GM12878 (cell line): ENCODE data around the gene SIM2. TPM values are rescaled to one million over a fixed set of nuclear protein-coding genes. Genes with fewer than 3 reads are reported as not detected.

Experiments
- ATAC-seq: fragments of 200-7000 bp; cut with Tn5 transposase; 3 replicates; pipeline ENCODE4 v1.9.1; 2020; ENCODE audit warnings: mild to moderate bottlenecking, moderate library complexity
- BruUV-seq: library from RNA; stranded (reverse); fragments of 400-500 nt; replicated peaks from 2 replicates; lab custom pipeline; 2021; lab: Mats Ljungman, UMichigan
- CTCF ChIA-PET: fragments of 300-600 bp; sonication (Branson Sonifier 250); formaldehyde crosslinking; extraction: SDS; loops from one replicate; lab custom pipeline; 2021; ENCODE audit warnings: inconsistent platforms; lab: Yijun Ruan, JAX
- POLR2A ChIA-PET: fragments of 350-600 bp; formaldehyde crosslinking; extraction: SDS; loops from one replicate; lab custom pipeline; 2021; ENCODE audit warnings: inconsistent platforms; lab: Charles Lee
- RAD21 ChIA-PET: fragments of 300-600 bp; sonication (Branson Sonifier 250); formaldehyde crosslinking; loops from one replicate; lab custom pipeline; 2023; ENCODE audit warnings: antibody characterized with exemption; ENCODE audit not compliant: unreplicated experiment; lab: Charles Lee
- SMC1A ChIA-PET: fragments of 300-600 bp; sonication (Branson Sonifier 250); formaldehyde crosslinking; loops from one replicate; lab custom pipeline; 2023; ENCODE audit not compliant: unreplicated experiment, uncharacterized antibody; lab: Charles Lee
- DNase-seq: peaks from one replicate; pipeline ENCODE4 v3.0.0-alpha.2; 2011; ENCODE audit warnings: low read depth, low spot score
- FAIRE-seq: peaks from 3 replicates; lab custom pipeline; 2011; peaks lifted over from hg19 to GRCh38; lab: Jason Lieb, UNC
- H2AFZ ChIP-seq: 2 replicates; pipeline ENCODE4 v1.6.0; 2011; ENCODE audit warnings: low read depth, low read length, control low read depth; ENCODE audit not compliant: control insufficient read depth
- H3K27ac ChIP-seq: 2 replicates; pipeline ENCODE4 v1.5.1; 2011; ENCODE audit warnings: control low read depth; ENCODE audit not compliant: control insufficient read depth, insufficient read depth
- H3K27me3 ChIP-seq, 2 experiments: replicated peaks in 1 of 2; 2 replicates each; pipeline versions ENCODE4 v1.6.0 to v1.6.1; 2011; ENCODE audit warnings: low read length in 1 of 2; ENCODE audit not compliant: control insufficient read depth in 2 of 2, insufficient read depth in 2 of 2
- H3K36me3 ChIP-seq, 2 experiments: 2 replicates each; pipeline ENCODE4 v1.5.1; 2011; ENCODE audit warnings: low read length in 1 of 2; ENCODE audit not compliant: control insufficient read depth in 2 of 2, insufficient read depth in 2 of 2
- H3K4me1 ChIP-seq: 2 replicates; pipeline ENCODE4 v1.6.1; 2011; ENCODE audit warnings: mild to moderate bottlenecking, low read length, moderate library complexity, mixed read lengths; ENCODE audit not compliant: control insufficient read depth, insufficient read depth
- H3K4me2 ChIP-seq: 2 replicates; pipeline ENCODE4 v1.6.0; 2011; ENCODE audit warnings: control low read depth; ENCODE audit not compliant: control insufficient read depth, insufficient read depth
- H3K4me3 ChIP-seq: fragments of 200-600 bp; sonication (generic); 2 replicates; pipeline ENCODE4 v1.5.1; 2016
- H3K79me2 ChIP-seq: 2 replicates; pipeline ENCODE4 v1.6.0; 2011; ENCODE audit warnings: low read length; ENCODE audit not compliant: control insufficient read depth, insufficient read depth
- H3K9ac ChIP-seq: 2 replicates; pipeline ENCODE4 v1.8.0; 2011; ENCODE audit warnings: low read length, control low read depth, mixed read lengths; ENCODE audit not compliant: control insufficient read depth, insufficient read depth
- H3K9me3 ChIP-seq: replicated peaks from 3 replicates; pipeline ENCODE4 v1.5.1; 2011; ENCODE audit warnings: mild to moderate bottlenecking, low read length; ENCODE audit not compliant: control insufficient read depth, insufficient read depth
- H4K20me1 ChIP-seq: 2 replicates; pipeline ENCODE4 v1.6.0; 2011; ENCODE audit not compliant: control insufficient read depth, insufficient read depth
- CREB1 ChIP-seq: IDR thresholded peaks from 2 replicates; pipeline ENCODE4 v1.6.1; 2012; ENCODE audit warnings: low read depth, mild to moderate bottlenecking, inconsistent platforms
- ESRRA ChIP-seq: IDR thresholded peaks from 2 replicates; pipeline ENCODE4 v1.6.1; 2012; ENCODE audit warnings: mild to moderate bottlenecking, low read length, improper control_type of control experiment
- HCFC1 ChIP-seq: fragments of 150-350 bp; IDR thresholded peaks from 2 replicates; pipeline ENCODE4 v1.6.1; 2014; ENCODE audit warnings: low read length
- KAT2A ChIP-seq: conservative IDR thresholded peaks from 2 replicates; pipeline ENCODE4 v1.6.1; 2011; ENCODE audit warnings: low read depth, low read length; ENCODE audit not compliant: control insufficient read depth
- KDM1A ChIP-seq: fragments of 200-600 bp; sonication (generic); IDR thresholded peaks from 2 replicates; pipeline ENCODE4 v1.6.1; 2016; ENCODE audit warnings: borderline replicate concordance
- NFYB ChIP-seq: IDR thresholded peaks from 2 replicates; pipeline ENCODE4 v1.6.1; 2011; ENCODE audit warnings: low read depth, mild to moderate bottlenecking, low read length, improper control_type of control experiment, moderate library complexity; ENCODE audit not compliant: insufficient read depth
- POU2F2 ChIP-seq: IDR thresholded peaks from 3 replicates; pipeline ENCODE4 v1.6.1; 2011; ENCODE audit warnings: low read depth, mild to moderate bottlenecking, low read length, borderline replicate concordance
- RUNX3 ChIP-seq: IDR thresholded peaks from 2 replicates; pipeline ENCODE4 v1.6.1; 2012; ENCODE audit warnings: low read length, inconsistent platforms
- SIN3A ChIP-seq: IDR thresholded peaks from 2 replicates; pipeline ENCODE4 v1.6.1; 2012; ENCODE audit warnings: low read depth, low read length, improper control_type of control experiment
- SRF ChIP-seq, 2 experiments: IDR thresholded peaks; 2 replicates each; pipeline ENCODE4 v1.6.1; 2011; ENCODE audit warnings: low read depth in 2 of 2, low read length in 2 of 2, mild to moderate bottlenecking in 1 of 2, moderate library complexity in 1 of 2
- TCF7 ChIP-seq: IDR thresholded peaks from 2 replicates; pipeline ENCODE4 v1.6.1; 2014; ENCODE audit warnings: antibody characterized with exemption, borderline replicate concordance
- ZNF384 ChIP-seq: IDR thresholded peaks from 2 replicates; pipeline ENCODE4 v1.6.1; 2012; ENCODE audit warnings: low read depth, mild to moderate bottlenecking, low read length, improper control_type of control experiment, borderline replicate concordance
- ZSCAN29 ChIP-seq: fragments of 450-650 bp; IDR thresholded peaks from 2 replicates; pipeline ENCODE4 v1.6.1; 2017; ENCODE audit warnings: mild to moderate bottlenecking, moderate library complexity
- WGBS: methylation state at CpG from one replicate; pipeline ENCODE4 v1.1.6; 2016; ENCODE audit warnings: low lambda C conversion rate; ENCODE audit not compliant: insufficient replicate concordance, insufficient coverage; ENCODE audit errors: missing lambda C conversion rate; 5-methylcytosine and 5-hydroxymethylcytosine counted together
- in situ Hi-C: fragments of 300-500 bp; cut with MboI; formaldehyde crosslinking; loops from 9 replicates; pipeline ENCODE4 v1.14.3; 2018; ENCODE audit warnings: mixed read lengths
- intact Hi-C: fragments of 100-400 bp; cut with micrococcal nuclease; formaldehyde crosslinking; loops from one replicate; pipeline ENCODE4 v1.14.2; 2022; ENCODE audit not compliant: unreplicated experiment
- polyA plus RNA-seq, 11 experiments: library from polyadenylated mRNA; depleted of rRNA in 4 of 11; unstranded in 6 of 11; stranded (reverse) in 5 of 11; fragments of >200 nt; fragmentation: Nextera tagmentation in 4 of 11; fragmentation: Illumina TruSeq in 1 of 11; extraction: Ambion mirVana in 4 of 11; extraction: Trizol in 1 of 11; gene quantifications; 1 replicate in 1 of 11; 2 replicates in 10 of 11; pipeline versions ENCODE4 v1.2.1 to v1.2.3, GENCODE V29; 2011 to 2016; ENCODE audit warnings: inconsistent platforms in 2 of 11, missing spikeins in 2 of 11, low read depth in 1 of 11
- total RNA-seq, 4 experiments: library from RNA; depleted of rRNA in 3 of 4; stranded (reverse); fragments of >200 nt in 3 of 4; fragmentation: Illumina TruSeq in 1 of 4; extraction: Trizol in 1 of 4; gene quantifications; 2 replicates each; pipeline versions ENCODE4 v1.2.1 to v1.2.3, GENCODE V29; 2013 to 2021
- TF ChIP-seq, protein P1 (sequence below): IDR thresholded peaks from 2 replicates; pipeline ENCODE4 v1.6.1; 2011; ENCODE audit warnings: mild to moderate bottlenecking, low read depth, low read length, moderate library complexity; ENCODE audit not compliant: insufficient replicate concordance
- TF ChIP-seq, protein P2 (sequence below): fragments of 450-650 bp; IDR thresholded peaks from 2 replicates; pipeline ENCODE4 v1.6.1; 2017; ENCODE audit warnings: mild to moderate bottlenecking, low read depth, inconsistent platforms; ENCODE audit not compliant: poor library complexity, severe bottlenecking
- TF ChIP-seq, protein P3 (sequence below), 3 experiments: IDR thresholded peaks in 2 of 3; conservative IDR thresholded peaks in 1 of 3; 2 replicates each; pipeline ENCODE4 v1.5.1; 2011; ENCODE audit warnings: low read depth in 3 of 3, low read length in 3 of 3, mild to moderate bottlenecking in 3 of 3, control low read depth in 2 of 3, moderate library complexity in 2 of 3, inconsistent platforms in 1 of 3, mixed read lengths in 1 of 3; ENCODE audit not compliant: control insufficient read depth in 2 of 3, insufficient read depth in 1 of 3; ENCODE audit errors: extremely low read depth in 1 of 3

SIM2 gene
- total and polyA plus RNA-seq, 10 of the 15 experiments (the other 5 are each of a cell fraction or from before 2014, with no cell fraction given): 0.02 to 0.15 (median 0.05) TPM; not detected in 7

DNA sequence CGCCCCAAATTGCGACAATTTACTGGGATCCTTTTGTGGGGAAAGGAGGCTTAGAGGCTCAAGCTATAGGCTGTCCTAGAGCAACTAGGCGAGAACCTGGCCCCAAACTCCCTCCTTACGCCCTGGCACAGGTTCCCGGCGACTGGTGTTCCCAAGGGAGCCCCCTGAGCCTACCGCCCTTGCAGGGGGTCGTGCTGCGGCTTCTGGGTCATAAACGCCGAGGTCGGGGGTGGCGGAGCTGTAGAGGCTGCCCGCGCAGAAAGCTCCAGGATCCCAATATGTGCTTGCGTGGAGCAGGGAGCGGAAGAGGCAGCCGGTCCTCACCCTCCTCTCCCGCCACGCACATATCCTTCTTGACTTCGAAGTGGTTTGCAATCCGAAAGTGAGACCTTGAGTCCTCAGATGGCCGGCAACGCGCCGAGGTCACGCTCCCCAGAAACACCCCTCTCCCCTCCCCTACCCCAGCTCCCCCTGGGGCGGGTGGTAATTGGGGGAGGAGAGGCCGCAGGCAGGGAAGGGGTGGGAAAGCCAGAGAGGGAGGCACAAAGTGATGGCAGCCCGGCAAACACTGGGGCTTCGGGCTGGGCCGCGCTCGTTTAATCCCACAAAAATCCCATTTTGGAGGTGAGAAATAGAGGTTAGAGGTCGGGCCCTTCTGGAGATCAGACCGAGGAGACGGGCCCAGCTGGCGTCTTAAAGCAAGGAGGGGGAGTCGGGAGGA is 6.2 kb downstream of the SIM2 start:
- in situ Hi-C loops: no loop called here
- Histone ChIP-seq H4K20me1 (no peaks in the 10 kb centered on the region), H3K79me2 (no peaks in the 10 kb centered on the region), H3K9me3 (no peaks in the 10 kb centered on the region), H3K4me3 (no peak overlapping the region), H3K4me1 (no peaks in the 10 kb centered on the region), H3K9ac (no peak overlapping the region), H2AFZ (no peak overlapping the region), H3K4me2 (no peak overlapping the region), H3K27me3 (peaks cover 28 to 48% of the 10 kb centered on the region in 2 experiments), H3K27ac (no peak overlapping the region), H3K36me3 (no peaks in the 10 kb centered on the region)
- ChIA-PET SMC1A (no interaction called here), POLR2A (no interaction called here), CTCF (no interaction called here), RAD21 (no interaction called here)
- DNase-seq: no peak
- ATAC-seq: no peak
- WGBS: 29% methylated on average over 37 of the region's 39 CpGs
- no peak for FAIRE-seq
- BruUV-seq: no TSS peak
- TF ChIP-seq, protein P1, sequence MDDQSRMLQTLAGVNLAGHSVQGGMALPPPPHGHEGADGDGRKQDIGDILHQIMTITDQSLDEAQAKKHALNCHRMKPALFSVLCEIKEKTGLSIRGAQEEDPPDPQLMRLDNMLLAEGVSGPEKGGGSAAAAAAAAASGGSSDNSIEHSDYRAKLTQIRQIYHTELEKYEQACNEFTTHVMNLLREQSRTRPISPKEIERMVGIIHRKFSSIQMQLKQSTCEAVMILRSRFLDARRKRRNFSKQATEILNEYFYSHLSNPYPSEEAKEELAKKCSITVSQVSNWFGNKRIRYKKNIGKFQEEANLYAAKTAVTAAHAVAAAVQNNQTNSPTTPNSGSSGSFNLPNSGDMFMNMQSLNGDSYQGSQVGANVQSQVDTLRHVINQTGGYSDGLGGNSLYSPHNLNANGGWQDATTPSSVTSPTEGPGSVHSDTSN: no peak
- TF ChIP-seq KAT2A (no peak), KDM1A (no peak), RUNX3 (no peak), TCF7 (no peak), SRF (IDR thresholded peaks at IDR 0.05; ENCODE audit: low read depth in 2 of 2, low read length in 2 of 2) (no peak), ZNF384 (no peak), NFYB (no peak), SIN3A (no peak), CREB1 (no peak), ZSCAN29 (no peak), HCFC1 (no peak), POU2F2 (no peak), ESRRA (no peak)
- TF ChIP-seq, protein P2, sequence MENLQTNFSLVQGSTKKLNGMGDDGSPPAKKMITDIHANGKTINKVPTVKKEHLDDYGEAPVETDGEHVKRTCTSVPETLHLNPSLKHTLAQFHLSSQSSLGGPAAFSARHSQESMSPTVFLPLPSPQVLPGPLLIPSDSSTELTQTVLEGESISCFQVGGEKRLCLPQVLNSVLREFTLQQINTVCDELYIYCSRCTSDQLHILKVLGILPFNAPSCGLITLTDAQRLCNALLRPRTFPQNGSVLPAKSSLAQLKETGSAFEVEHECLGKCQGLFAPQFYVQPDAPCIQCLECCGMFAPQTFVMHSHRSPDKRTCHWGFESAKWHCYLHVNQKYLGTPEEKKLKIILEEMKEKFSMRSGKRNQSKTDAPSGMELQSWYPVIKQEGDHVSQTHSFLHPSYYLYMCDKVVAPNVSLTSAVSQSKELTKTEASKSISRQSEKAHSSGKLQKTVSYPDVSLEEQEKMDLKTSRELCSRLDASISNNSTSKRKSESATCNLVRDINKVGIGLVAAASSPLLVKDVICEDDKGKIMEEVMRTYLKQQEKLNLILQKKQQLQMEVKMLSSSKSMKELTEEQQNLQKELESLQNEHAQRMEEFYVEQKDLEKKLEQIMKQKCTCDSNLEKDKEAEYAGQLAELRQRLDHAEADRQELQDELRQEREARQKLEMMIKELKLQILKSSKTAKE: no peak
- TF ChIP-seq, protein P3, sequence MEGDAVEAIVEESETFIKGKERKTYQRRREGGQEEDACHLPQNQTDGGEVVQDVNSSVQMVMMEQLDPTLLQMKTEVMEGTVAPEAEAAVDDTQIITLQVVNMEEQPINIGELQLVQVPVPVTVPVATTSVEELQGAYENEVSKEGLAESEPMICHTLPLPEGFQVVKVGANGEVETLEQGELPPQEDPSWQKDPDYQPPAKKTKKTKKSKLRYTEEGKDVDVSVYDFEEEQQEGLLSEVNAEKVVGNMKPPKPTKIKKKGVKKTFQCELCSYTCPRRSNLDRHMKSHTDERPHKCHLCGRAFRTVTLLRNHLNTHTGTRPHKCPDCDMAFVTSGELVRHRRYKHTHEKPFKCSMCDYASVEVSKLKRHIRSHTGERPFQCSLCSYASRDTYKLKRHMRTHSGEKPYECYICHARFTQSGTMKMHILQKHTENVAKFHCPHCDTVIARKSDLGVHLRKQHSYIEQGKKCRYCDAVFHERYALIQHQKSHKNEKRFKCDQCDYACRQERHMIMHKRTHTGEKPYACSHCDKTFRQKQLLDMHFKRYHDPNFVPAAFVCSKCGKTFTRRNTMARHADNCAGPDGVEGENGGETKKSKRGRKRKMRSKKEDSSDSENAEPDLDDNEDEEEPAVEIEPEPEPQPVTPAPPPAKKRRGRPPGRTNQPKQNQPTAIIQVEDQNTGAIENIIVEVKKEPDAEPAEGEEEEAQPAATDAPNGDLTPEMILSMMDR (IDR thresholded peaks at IDR 0.05 in 2 of 3, conservative IDR thresholded peaks at IDR 0.05 in 1 of 3; ENCODE audit: control insufficient read depth in 2 of 3, extremely low read depth in 1 of 3, insufficient read depth in 1 of 3, low read depth in 3 of 3, low read length in 3 of 3): no peak
- intact Hi-C loops: no loop called here
